Retinal pigment epithelial cell (primary cell): ENCODE data around the gene IGF1.
"Not testable (repeated sequence)": the region's sequence is repeated elsewhere in the genome, so short reads cannot be mapped to it uniquely, and the experiment has no call there.

ENCODE experiments used
- DNase-seq: peaks from one replicate; pipeline ENCODE4 v3.0.0-alpha.2; 2010; ENCODE audit warnings: low read depth
- H3K4me3 ChIP-seq: 2 replicates; pipeline ENCODE4 v1.5.1; 2011; ENCODE audit warnings: mild to moderate bottlenecking, low read length, control low read depth, moderate library complexity
- CTCF ChIP-seq: conservative IDR thresholded peaks from 2 replicates; pipeline ENCODE4 v1.5.1; 2011; ENCODE audit warnings: low read depth, low read length, control low read depth, inconsistent platforms

Gene IGF1

DNA sequence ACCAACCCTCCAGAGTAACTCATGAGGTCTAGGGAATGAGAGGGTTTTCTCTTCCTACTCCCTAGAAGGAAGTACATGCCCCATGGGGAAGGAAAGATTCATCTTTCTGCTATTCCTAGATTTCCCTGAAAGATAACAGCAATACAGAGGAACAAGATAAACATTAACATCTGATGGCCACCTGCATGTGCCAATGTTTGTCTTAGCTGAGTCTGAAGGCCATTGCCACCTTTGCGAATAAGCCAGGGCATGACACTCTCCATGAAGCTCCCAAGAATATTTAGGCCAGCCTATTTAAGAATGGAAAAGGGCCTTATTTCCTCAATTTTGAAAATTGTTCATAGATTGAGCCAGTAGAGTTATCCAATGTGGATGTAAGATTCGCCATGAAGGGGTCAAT is 26.0 kb downstream of the IGF1 start:
- no peak for DNase-seq
- no peak for TF ChIP-seq CTCF
- H3K4me3 ChIP-seq, result no peak overlapping the region

- no peak for DNase-seq
- no peak for TF ChIP-seq CTCF
- H3K4me3 ChIP-seq, result no peak overlapping the region
These were observed 27.8 kb downstream of the IGF1 start for GRCh38 chr12:102452605-102453004.

- not testable (repeated sequence) for DNase-seq
These were observed 31.3 kb downstream of the IGF1 start for GRCh38 chr12:102449018-102449417.

DNA sequence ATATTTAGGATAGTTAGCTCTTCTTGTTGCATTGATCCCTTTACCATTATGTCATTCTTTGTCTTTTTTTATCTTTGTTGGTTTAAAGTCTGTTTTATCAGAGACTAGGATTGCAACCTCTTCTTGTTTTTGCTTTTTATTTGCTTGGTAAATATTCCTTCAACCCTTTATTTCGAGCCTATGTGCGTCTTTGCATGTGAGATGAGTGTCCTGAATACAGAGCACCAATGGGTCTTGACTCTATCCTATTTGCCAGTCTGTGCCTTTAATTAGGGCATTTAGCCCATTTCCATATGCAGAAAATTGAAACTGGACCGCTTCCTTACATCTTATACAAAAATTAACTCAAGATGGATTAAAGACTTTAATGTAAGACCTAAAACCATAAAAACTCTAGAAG is 32.9 kb downstream of the IGF1 start:
- H3K4me3 ChIP-seq, DNase-seq: not testable (repeated sequence)

More at GRCh38 chr12:102449018-102449417, 31.3 kb downstream of the IGF1 start:
- not testable (repeated sequence) for H3K4me3 ChIP-seq

DNA sequence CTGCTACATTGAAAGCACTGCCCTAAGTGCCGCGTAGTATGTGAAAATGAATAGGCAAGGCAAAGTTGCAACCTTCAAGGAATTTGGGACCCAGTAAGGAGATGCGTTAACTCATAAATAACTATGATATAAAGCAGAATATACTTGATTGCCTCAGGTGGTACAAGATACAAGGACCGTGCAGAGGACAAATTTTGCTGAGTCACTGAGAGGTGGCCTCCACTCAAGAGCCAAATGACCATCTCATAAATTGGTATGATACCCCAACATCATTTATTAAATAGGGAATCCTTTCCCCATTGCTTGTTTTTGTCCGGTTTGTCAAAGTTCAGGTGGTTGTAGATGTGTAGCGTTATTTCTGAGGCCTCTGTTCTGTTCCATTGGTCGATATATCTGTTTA is 35.7 kb downstream of the IGF1 start:
- no peak for TF ChIP-seq CTCF
- no peak overlapping the region for H3K4me3 ChIP-seq
- DNase-seq, result no peak

DNA sequence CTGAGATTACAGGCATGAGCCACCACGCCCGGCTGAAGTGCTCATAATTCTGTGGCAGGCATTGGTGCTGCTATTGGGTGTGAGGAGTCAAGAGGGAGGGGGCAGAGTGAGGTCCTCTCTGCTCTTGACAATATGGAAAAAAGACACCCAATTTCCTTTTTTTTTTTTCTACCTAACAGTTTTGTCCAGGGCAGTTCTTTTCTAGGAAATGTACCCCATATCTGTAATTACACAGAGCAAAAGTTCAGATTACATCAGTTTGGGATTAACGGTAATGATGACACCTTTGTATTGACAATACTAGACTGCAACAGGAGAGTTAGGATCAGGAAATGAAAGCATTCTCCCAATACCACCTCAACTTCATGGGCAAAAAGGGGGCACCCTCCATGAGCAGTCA is 36.3 kb downstream of the IGF1 start:
- no peak overlapping the region for H3K4me3 ChIP-seq
- DNase-seq, result no peak
- no peak for TF ChIP-seq CTCF

- H3K4me3 ChIP-seq, result no peak overlapping the region
- DNase-seq, result no peak
- no peak for TF ChIP-seq CTCF
These were observed 39.2 kb downstream of the IGF1 start for GRCh38 chr12:102441077-102441596.

- no peak for TF ChIP-seq CTCF
- peak; percentile 74 for DNase-seq
These were observed 40.6 kb downstream of the IGF1 start for GRCh38 chr12:102439426-102440405.

More at GRCh38 chr12:102439426-102440405, 40.6 kb downstream of the IGF1 start:
- H3K4me3 ChIP-seq, result no peak overlapping the region
